Activated CD8-positive, alpha-beta T cell treated with anti-CD3 and anti-CD28 coated beads for 36 hours (primary cell): ENCODE results near the gene SNX17. TPM values are rescaled to one million over a fixed set of nuclear protein-coding genes. Genes with fewer than 3 reads are reported as not detected.

ENCODE experiments used
- ATAC-seq: fragments of 200-7000 bp; cut with Tn5 transposase; one replicate; pipeline ENCODE4 v1.10.0; 2021; ENCODE audit warnings: mild to moderate bottlenecking, moderate library complexity
- CTCF ChIA-PET: fragments of 350-600 bp; sonication (Branson Sonifier 250); formaldehyde crosslinking; loops from one replicate; lab custom pipeline; 2021; ENCODE audit warnings: antibody characterized with exemption; lab: Charles Lee
- POLR2A ChIA-PET: fragments of 350-600 bp; sonication (Branson Sonifier 250); formaldehyde crosslinking; loops from one replicate; lab custom pipeline; 2021; ENCODE audit warnings: antibody characterized with exemption; lab: Charles Lee
- DNase-seq: peaks from one replicate; pipeline ENCODE4 v3.0.0-alpha.2; 2020
- H3K27ac Mint-ChIP-seq: one replicate; pipeline ENCODE4 v1.8.0; 2021; ENCODE audit warnings: mild to moderate bottlenecking, mixed read lengths
- H3K27me3 Mint-ChIP-seq: one replicate; pipeline ENCODE4 v1.8.0; 2021; ENCODE audit warnings: mixed read lengths
- H3K36me3 Mint-ChIP-seq: one replicate; pipeline ENCODE4 v1.8.0; 2021; ENCODE audit warnings: low read depth, mixed read lengths
- H3K4me1 Mint-ChIP-seq: one replicate; pipeline ENCODE4 v1.8.0; 2021; ENCODE audit warnings: low read depth, mixed read lengths
- H3K4me3 Mint-ChIP-seq: one replicate; pipeline ENCODE4 v1.8.0; 2021; ENCODE audit warnings: mild to moderate bottlenecking, moderate library complexity, mixed read lengths
- H3K9me3 Mint-ChIP-seq: one replicate; pipeline ENCODE4 v1.8.0; 2021; ENCODE audit warnings: mixed read lengths
- intact Hi-C: fragments of 100-400 bp; cut with micrococcal nuclease; formaldehyde crosslinking; loops from one replicate; pipeline ENCODE4 v1.10.0; 2022
- total RNA-seq, 2 experiments: library from RNA; stranded (reverse); gene quantifications; one replicate each; pipeline ENCODE4 v1.2.3, GENCODE V29; 2021
- TF ChIP-seq, protein P1 (sequence below): fragments of 200-600 bp; IDR thresholded peaks from one replicate; pipeline ENCODE4 v1.8.0; 2022; ENCODE audit warnings: antibody characterized with exemption, mild to moderate bottlenecking

Gene SNX17
- total RNA-seq, 2 experiments from 2014 or later, result 74.5 to 82.3 TPM

DNA sequence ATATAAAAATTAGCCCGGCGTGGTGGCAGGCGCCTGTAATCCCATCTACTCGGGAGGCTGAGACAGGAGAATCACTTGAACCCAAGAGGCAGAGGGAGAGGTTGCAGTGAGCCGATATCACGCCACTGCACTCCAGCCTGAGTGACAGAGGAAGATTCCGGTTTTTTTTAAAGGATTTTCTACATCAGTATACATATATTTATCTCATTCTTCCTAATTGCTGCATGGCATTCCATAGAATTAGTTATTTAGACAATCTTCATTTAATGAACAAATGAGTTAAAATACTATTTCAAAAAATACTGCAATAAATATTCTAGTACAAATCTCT lies 15.9 kb upstream of the SNX17 start:
- ChIA-PET CTCF (interaction anchor here (1.2 to 3.4 kb wide), 2 partner anchors 15 to 51 kb away, joined by 3 to 19 read pairs; no protein-coding TSS in a partner anchor), POLR2A (interaction anchor here (0.7 kb wide), 1 partner anchor 303 kb away, joined by 3 read pairs; the partner anchor contains the start of gene AGBL5)
- TF ChIP-seq, protein P1, sequence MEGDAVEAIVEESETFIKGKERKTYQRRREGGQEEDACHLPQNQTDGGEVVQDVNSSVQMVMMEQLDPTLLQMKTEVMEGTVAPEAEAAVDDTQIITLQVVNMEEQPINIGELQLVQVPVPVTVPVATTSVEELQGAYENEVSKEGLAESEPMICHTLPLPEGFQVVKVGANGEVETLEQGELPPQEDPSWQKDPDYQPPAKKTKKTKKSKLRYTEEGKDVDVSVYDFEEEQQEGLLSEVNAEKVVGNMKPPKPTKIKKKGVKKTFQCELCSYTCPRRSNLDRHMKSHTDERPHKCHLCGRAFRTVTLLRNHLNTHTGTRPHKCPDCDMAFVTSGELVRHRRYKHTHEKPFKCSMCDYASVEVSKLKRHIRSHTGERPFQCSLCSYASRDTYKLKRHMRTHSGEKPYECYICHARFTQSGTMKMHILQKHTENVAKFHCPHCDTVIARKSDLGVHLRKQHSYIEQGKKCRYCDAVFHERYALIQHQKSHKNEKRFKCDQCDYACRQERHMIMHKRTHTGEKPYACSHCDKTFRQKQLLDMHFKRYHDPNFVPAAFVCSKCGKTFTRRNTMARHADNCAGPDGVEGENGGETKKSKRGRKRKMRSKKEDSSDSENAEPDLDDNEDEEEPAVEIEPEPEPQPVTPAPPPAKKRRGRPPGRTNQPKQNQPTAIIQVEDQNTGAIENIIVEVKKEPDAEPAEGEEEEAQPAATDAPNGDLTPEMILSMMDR, result no peak
- intact Hi-C loops, result no loop called here
- H3K27ac Mint-ChIP-seq, result no peak overlapping the region
- H3K4me1 Mint-ChIP-seq, result peaks cover 57% of the 10 kb centered on the region
- peak overlapping the region; percentile 94 for H3K4me3 Mint-ChIP-seq
- H3K36me3 Mint-ChIP-seq, result peaks cover 18% of the 10 kb centered on the region
- no peak for DNase-seq
- H3K27me3 Mint-ChIP-seq, result no peaks in the 10 kb centered on the region
- ATAC-seq, result no peak
- H3K9me3 Mint-ChIP-seq, result no peaks in the 10 kb centered on the region

DNA sequence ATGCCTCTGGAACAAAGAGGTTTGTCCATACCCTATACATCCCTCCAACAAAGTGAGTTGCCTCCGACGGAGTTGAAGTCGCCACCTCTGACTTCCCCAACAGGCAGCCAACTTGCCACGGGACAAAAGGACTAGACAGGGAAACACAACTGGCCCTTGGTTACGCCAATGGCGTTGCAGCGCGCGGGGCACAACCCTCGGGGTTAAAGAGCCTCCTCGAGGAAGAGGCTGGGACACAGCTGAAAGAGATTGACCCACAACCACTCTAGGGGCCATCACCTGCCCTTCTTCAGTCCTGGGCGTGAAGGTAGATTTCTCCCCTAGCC lies 14.4 kb upstream of the SNX17 start:
- H3K36me3 Mint-ChIP-seq, result peaks cover 18% of the 10 kb centered on the region
- TF ChIP-seq, protein P1, result no peak
- intact Hi-C loops, result loop anchor here (2.0 to 5.0 kb wide), 2 partner anchors 15 to 34 kb away; partner anchors contain the start of genes EIF2B4, MPV17 and SNX17
- H3K27ac Mint-ChIP-seq, result peak overlapping the region; percentile 99
- CTCF ChIA-PET, result interaction anchor here (1.5 to 2.8 kb wide), 3 partner anchors 13 to 327 kb away, joined by 3 to 15 read pairs (median 4); partner anchors contain the start of genes EIF2B4 and SNX17
- H3K9me3 Mint-ChIP-seq, result no peaks in the 10 kb centered on the region
- H3K4me1 Mint-ChIP-seq, result peaks cover 49% of the 10 kb centered on the region
- POLR2A ChIA-PET, result interaction anchor here (0.7 to 2.9 kb wide), 12 partner anchors 9 to 143 kb away, joined by 3 to 84 read pairs (median 4); partner anchors contain the start of genes EIF2B4, MPV17, NRBP1 and PPM1G
- ATAC-seq (peak; percentile 36), DNase-seq (no peak)
- peak overlapping the region; percentile 94 for H3K4me3 Mint-ChIP-seq
- H3K27me3 Mint-ChIP-seq, result no peaks in the 10 kb centered on the region

DNA sequence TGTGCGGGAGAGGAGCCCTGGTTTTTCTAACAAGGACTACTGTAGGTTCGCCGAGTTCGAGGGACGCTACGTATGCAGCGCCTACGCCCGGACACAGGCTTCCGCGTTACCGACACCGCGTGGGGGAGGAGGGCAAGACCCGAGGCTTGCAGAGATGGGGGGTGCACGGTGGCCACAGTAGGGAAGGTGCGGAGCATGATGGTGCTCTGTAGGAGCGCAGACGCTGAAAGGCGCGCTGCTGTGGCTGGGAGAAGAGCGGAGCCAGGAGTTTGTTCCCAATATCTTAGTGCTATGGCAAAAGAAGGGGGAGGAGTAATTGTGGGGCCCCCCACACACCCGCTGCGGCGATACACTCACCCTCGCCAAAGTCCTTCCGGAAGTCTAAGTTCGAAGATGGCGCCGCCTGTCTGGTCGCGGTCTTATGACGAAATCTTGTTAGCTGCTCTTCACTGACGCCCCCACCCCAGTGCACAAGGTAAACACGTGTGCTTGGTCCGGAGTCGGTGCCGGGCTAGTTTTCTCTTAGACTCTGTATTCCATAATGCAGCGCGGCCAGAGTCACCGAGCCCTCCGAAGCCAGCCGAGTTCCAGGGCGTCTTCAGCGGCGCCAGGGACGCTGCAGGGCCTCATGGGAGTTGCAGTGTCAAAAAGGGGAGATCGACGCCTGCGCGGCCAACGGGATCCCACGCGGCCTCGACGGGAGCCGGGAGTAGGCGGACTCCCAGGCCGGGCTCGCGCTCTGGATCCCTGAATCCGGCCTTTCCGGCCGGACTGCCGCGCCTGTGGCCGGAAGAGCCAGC lies 13.8 kb upstream of the SNX17 start, which contains the start of gene GTF3C2:
TSS of gene GTF3C2 (minus strand) at position 383 of the 800 bp plus-strand sequence. CDS start 13,210 bp downstream, outside the sequence.
- no peaks in the 10 kb centered on the region for H3K27me3 Mint-ChIP-seq
- DNase-seq, result peak; percentile 98
- peak within 1 kb of the TSS; percentile 94 for H3K4me3 Mint-ChIP-seq
- H3K4me1 Mint-ChIP-seq, result peaks cover 48% of the 10 kb centered on the region
- intact Hi-C loops, result loop anchor here (2.0 to 5.0 kb wide), 2 partner anchors 14 to 34 kb away; partner anchors contain the start of genes EIF2B4, MPV17 and SNX17
- CTCF ChIA-PET, result interaction anchor here (1.0 to 2.8 kb wide), 4 partner anchors 12 to 327 kb away, joined by 3 to 15 read pairs (median 4); partner anchors contain the start of genes EIF2B4 and SNX17
- peak; percentile 79 for ATAC-seq
- H3K36me3 Mint-ChIP-seq, result peaks cover 20% of the 10 kb centered on the region
- H3K9me3 Mint-ChIP-seq, result no peaks in the 10 kb centered on the region
- TF ChIP-seq, protein P1, result no peak
- H3K27ac Mint-ChIP-seq, result peak within 1 kb of the TSS; percentile 99
- POLR2A ChIA-PET, result interaction anchor here (0.7 to 2.9 kb wide), 13 partner anchors 9 to 285 kb away, joined by 3 to 84 read pairs (median 4); partner anchors contain the start of genes EIF2B4, MPV17, NRBP1 and PPM1G

DNA sequence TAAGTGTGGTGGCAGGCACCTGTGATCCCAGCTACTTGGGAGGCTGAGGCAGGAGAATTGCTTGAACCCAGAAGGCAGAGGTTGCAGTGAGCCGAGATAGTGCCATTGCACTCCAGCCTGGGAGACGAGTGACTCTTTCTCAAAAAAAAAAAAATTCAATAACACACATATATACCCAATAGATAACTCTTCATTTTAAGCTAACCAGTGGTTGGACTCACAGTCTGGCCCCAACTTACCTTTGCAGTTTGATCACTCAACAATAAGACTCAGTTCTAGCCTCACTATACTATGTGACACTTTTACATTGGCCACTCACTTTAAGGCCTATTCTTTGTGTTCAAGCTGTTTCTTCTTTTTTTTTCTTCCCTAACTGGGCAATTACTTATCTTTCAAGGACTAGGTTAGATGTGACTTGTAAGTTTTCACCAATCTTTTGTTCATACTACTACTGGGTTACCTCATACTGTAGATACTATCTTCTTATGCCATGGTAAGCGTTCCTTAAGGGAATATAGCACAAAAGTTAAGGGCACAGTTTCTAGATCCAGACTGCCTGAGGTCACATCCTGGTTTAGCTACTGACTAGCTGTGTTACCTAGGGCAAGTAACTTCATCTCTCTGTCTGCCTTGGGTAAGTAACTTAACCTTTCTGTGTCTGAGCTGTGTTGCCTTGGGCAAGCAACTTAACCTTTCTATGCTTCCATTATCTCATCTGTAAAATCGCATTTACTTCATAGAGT lies 7.6 kb upstream of the SNX17 start:
- Mint-ChIP-seq H3K4me3 (no peak overlapping the region), H3K36me3 (peaks cover 24% of the 10 kb centered on the region), H3K27me3 (no peaks in the 10 kb centered on the region), H3K9me3 (no peaks in the 10 kb centered on the region), H3K4me1 (peaks cover 10% of the 10 kb centered on the region), H3K27ac (peak overlapping the region; percentile 21)
- CTCF ChIA-PET, result interaction anchor here (1.1 to 1.2 kb wide), 2 partner anchors 60 to 62 kb away, joined by 3 to 4 read pairs; no protein-coding TSS in a partner anchor
- DNase-seq, result no peak
- POLR2A ChIA-PET, result interaction anchor here (0.9 to 2.1 kb wide), 2 partner anchors 9 to 11 kb away, joined by 5 to 9 read pairs; no protein-coding TSS in a partner anchor
- intact Hi-C loops, result no loop called here
- TF ChIP-seq, protein P1, result no peak
- ATAC-seq, result no peak
